T-helper 1 cell treated with Interleukin-12 subunit alpha and Interleukin-12 subunit beta and Interleukin-4 antibody, amounts not matched to agents 30 μg/mL and 1 μg/mL, for 36 hours (primary cell): ENCODE measurements around the gene CWC25.

ENCODE experiments used
- H3K27ac Mint-ChIP-seq: one replicate; pipeline ENCODE4 v1.8.0; 2021; ENCODE audit warnings: mild to moderate bottlenecking, mixed read lengths
- H3K27me3 Mint-ChIP-seq: one replicate; pipeline ENCODE4 v1.8.0; 2021; ENCODE audit warnings: low read depth, mixed read lengths
- H3K36me3 Mint-ChIP-seq: one replicate; pipeline ENCODE4 v1.8.0; 2021; ENCODE audit warnings: low read depth, mixed read lengths
- H3K4me1 Mint-ChIP-seq: one replicate; pipeline ENCODE4 v1.8.0; 2021; ENCODE audit warnings: low read depth, mixed read lengths
- H3K4me3 Mint-ChIP-seq: one replicate; pipeline ENCODE4 v1.8.0; 2021; ENCODE audit warnings: mild to moderate bottlenecking, moderate library complexity, mixed read lengths
- H3K9me3 Mint-ChIP-seq: one replicate; pipeline ENCODE4 v1.8.0; 2021; ENCODE audit warnings: mixed read lengths

CWC25 gene

DNA sequence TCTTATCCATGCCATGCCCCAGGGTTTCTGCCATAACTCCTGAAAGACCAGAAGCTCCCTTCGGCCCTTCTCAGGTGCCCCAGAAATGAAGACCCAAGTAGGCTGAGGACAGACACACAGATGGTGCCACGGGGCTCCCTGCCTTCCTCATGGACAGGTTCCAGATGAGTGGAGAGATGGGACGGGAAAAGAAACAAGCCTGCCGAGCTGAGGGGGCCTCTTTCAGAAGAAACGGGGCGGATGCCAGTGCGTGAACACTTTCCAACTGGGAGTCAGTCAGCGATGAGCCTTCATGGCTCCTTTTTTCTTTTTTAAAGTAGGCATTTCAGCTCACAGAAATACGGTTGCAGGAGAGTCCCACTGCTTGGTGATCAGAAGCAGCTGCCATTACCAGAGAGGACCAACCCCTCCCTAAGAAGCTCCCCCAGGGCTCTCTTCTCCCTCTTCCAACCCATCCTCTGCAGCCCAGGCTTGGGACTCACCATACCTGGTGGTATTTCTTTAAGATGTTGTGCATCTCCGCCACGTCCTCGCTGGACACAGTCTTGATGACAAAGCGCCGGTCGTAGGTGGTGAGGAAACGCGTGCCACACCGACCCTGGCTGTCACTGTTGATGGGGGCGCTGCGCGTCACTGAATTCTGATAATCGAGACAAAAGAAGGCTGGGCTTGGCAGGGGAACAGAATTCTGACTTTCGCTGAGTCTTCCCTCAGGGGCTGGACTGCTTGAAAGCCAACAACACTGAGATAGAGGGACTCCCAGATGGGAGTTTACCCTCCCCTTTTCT lies 45.0 kb downstream of the CWC25 start:
- H3K9me3 Mint-ChIP-seq: no peaks in the 10 kb centered on the region
- no peak overlapping the region for H3K4me3 Mint-ChIP-seq
- no peaks in the 10 kb centered on the region for H3K4me1 Mint-ChIP-seq
- H3K27ac Mint-ChIP-seq: no peak overlapping the region
- H3K27me3 Mint-ChIP-seq: no peaks in the 10 kb centered on the region
- peaks cover 14% of the 10 kb centered on the region for H3K36me3 Mint-ChIP-seq

GRCh38 chr17:38777641-38778250 lies 47.4 kb downstream of the CWC25 start:
- H3K4me1 Mint-ChIP-seq: no peaks in the 10 kb centered on the region
- H3K36me3 Mint-ChIP-seq: peaks cover 23% of the 10 kb centered on the region
- H3K27me3 Mint-ChIP-seq: no peaks in the 10 kb centered on the region
- H3K9me3 Mint-ChIP-seq: no peaks in the 10 kb centered on the region
- H3K4me3 Mint-ChIP-seq: no peak overlapping the region
- no peak overlapping the region for H3K27ac Mint-ChIP-seq

DNA sequence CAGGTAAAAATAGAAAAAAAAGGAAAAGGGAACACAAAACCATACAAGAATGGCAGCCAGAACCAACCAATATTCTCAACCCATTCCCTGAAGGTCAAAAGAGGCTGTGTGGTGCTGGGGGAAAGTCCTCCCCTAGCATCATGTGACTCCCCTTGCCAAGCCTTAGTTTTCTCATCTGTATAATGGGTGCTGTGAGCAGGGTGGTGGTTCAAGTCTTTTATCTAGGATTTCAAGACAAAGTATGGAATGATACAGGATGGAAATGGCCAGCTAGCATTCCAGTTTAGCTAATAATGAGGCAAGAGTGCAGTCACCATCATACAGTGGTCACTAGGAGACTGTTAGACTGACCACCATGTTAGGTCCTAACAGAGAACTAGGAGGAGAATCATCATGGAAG lies 51.9 kb downstream of the CWC25 start:
- Mint-ChIP-seq H3K27me3 (no peaks in the 10 kb centered on the region), H3K4me3 (no peak overlapping the region), H3K4me1 (no peaks in the 10 kb centered on the region), H3K36me3 (peaks cover 31% of the 10 kb centered on the region), H3K27ac (no peak overlapping the region), H3K9me3 (no peaks in the 10 kb centered on the region)

GRCh38 chr17:38768417-38768816 lies 56.7 kb downstream of the CWC25 start:
- Mint-ChIP-seq H3K4me3 (no peak overlapping the region), H3K9me3 (no peaks in the 10 kb centered on the region), H3K27ac (no peak overlapping the region), H3K4me1 (no peaks in the 10 kb centered on the region), H3K36me3 (peaks cover 52% of the 10 kb centered on the region), H3K27me3 (no peaks in the 10 kb centered on the region)

- no peaks in the 10 kb centered on the region for H3K9me3 Mint-ChIP-seq
- H3K36me3 Mint-ChIP-seq: peaks cover 52% of the 10 kb centered on the region
- no peaks in the 10 kb centered on the region for H3K27me3 Mint-ChIP-seq
- no peak overlapping the region for H3K4me3 Mint-ChIP-seq
- peaks cover 6% of the 10 kb centered on the region for H3K4me1 Mint-ChIP-seq
- no peak overlapping the region for H3K27ac Mint-ChIP-seq
These were observed 58.8 kb downstream of the CWC25 start for GRCh38 chr17:38766341-38766740.

DNA sequence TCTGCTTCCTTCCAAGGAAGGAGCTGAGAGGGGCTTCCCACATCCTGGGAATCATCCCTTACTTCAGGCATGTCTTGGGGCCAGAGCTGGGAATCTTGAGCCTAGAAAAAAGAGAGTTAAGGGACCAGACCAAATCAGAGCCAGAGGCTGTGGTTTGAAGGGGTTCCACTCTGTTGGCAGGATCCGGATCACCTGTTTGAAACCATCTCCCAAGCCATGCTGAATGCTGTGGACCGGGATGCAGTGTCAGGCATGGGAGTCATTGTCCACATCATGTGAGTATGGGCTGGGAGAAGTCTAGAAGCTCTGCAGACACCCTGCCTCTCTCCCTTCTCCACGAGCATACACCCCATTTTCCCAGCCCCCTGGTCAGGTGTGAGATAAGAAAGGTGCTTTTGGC lies 62.9 kb downstream of the CWC25 start:
- Mint-ChIP-seq H3K36me3 (peaks cover 53% of the 10 kb centered on the region), H3K4me1 (peaks cover 10% of the 10 kb centered on the region), H3K4me3 (no peak overlapping the region), H3K9me3 (no peaks in the 10 kb centered on the region), H3K27me3 (no peaks in the 10 kb centered on the region), H3K27ac (no peak overlapping the region)

DNA sequence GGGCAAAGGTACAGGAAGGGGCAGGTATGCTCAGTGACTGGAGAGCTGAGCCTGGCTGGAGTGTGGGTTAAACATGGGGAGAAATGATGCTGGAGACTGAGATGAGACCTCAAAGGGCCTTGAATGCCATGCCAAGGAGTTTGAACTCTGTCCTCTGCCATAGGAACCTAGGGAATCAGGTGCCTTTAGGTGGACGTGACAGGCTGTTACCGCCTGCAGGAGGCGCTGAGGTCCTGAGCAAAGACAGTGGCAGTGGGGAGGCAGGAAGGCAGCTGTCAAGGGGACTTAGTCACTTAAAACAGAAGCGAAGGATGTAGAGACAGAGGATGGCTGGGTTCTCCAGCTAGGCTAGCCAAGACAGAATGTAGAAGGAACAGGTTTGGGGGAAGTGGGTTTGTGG lies 63.5 kb downstream of the CWC25 start:
- H3K4me1 Mint-ChIP-seq: peaks cover 10% of the 10 kb centered on the region
- no peaks in the 10 kb centered on the region for H3K27me3 Mint-ChIP-seq
- peaks cover 47% of the 10 kb centered on the region for H3K36me3 Mint-ChIP-seq
- peak overlapping the region; percentile 74 for H3K27ac Mint-ChIP-seq
- H3K4me3 Mint-ChIP-seq: peak overlapping the region; percentile 18
- H3K9me3 Mint-ChIP-seq: no peaks in the 10 kb centered on the region

DNA sequence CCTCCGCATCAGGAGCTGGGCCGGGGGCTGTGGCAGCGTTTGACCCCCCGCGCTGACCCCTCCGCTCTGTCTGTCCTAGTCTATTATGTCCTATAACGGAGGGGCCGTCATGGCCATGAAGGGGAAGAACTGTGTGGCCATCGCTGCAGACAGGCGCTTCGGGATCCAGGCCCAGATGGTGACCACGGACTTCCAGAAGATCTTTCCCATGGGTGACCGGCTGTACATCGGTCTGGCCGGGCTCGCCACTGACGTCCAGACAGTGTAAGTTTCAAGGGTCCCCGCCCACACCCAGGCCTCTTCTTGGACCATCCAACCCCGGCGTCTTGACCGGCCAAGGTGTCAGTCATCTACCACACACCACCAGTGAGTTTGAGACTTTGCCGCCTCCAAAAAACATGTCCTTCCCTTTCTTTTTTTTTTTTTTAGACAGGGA lies 72.0 kb downstream of the CWC25 start:
- Mint-ChIP-seq H3K9me3 (no peaks in the 10 kb centered on the region), H3K4me1 (peaks cover 29% of the 10 kb centered on the region), H3K4me3 (peak overlapping the region; percentile 99), H3K36me3 (peaks cover 19% of the 10 kb centered on the region), H3K27ac (peak overlapping the region; percentile 94), H3K27me3 (peaks cover 23% of the 10 kb centered on the region)

DNA sequence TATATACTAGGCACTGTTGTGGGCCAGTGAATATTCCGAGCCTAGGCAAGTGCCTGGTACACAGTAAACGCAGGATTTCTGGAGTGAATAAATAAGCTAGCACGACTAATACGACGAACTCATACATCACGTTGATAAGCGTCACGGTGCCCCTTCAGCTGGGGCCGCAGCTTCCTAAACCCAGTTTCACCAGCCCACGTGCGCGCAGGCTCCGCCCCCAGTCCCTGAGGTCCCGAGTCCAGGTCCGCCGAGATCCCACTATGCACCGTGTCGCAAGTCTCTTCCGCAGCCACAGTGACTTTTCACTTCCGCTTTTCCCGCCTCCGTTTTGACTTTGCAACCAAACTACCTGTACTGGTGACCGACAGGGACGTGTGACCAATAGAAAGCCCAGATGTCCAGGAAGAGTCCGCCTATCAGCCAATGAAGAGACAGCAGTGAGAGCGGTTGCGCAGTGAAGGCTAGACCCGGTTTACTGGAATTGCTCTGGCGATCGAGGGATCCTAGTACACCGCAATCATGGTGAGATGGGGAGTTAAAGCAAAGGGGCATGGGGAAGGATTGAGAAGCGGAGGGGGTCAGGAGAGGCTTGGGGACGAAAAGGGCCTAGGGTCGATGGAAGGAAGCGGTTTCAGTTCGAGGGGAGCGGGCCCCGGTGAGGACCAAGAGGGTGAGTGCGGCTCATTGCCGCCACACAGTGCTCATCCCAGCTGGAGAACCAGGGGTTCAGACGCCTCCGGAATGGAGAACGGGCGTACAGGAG lies 72.6 kb downstream of the CWC25 start, which contains the start of gene PSMB3:
TSS of gene PSMB3 (plus strand) at position 434 of the 763 bp plus-strand sequence. CDS start at position 520, 86 bp downstream.
- H3K9me3 Mint-ChIP-seq: no peaks in the 10 kb centered on the region
- H3K4me1 Mint-ChIP-seq: peaks cover 29% of the 10 kb centered on the region
- H3K27me3 Mint-ChIP-seq: peaks cover 27% of the 10 kb centered on the region
- peak within 1 kb of the TSS; percentile 99 for H3K4me3 Mint-ChIP-seq
- H3K36me3 Mint-ChIP-seq: peaks cover 19% of the 10 kb centered on the region
- peak within 1 kb of the TSS; percentile 94 for H3K27ac Mint-ChIP-seq

DNA sequence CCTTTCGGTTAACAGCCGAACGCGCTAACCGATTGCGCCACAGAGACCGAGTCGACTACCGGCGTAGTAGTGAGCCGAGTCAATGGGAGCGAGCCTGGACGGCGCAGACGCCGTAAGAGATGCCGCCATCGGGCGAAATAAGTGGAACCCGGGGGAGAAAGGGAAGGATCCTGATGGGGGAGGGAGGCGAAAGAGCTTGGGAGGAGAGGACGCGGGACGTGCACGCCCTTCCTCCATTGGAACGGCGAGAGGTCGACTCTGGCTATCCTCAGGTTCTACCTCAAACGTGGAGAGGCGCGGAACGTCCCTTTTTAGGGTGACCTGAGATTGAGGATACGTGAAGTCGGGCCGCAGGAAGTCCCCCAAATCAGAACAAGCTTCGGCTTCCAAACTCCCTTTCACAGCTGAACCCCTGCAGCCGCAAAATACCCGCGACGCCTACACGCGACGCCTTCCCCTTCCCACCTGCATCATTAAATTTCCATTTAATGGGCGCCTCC lies 73.3 kb downstream of the CWC25 start:
- peaks cover 28% of the 10 kb centered on the region for H3K27me3 Mint-ChIP-seq
- peaks cover 19% of the 10 kb centered on the region for H3K36me3 Mint-ChIP-seq
- peaks cover 29% of the 10 kb centered on the region for H3K4me1 Mint-ChIP-seq

DNA sequence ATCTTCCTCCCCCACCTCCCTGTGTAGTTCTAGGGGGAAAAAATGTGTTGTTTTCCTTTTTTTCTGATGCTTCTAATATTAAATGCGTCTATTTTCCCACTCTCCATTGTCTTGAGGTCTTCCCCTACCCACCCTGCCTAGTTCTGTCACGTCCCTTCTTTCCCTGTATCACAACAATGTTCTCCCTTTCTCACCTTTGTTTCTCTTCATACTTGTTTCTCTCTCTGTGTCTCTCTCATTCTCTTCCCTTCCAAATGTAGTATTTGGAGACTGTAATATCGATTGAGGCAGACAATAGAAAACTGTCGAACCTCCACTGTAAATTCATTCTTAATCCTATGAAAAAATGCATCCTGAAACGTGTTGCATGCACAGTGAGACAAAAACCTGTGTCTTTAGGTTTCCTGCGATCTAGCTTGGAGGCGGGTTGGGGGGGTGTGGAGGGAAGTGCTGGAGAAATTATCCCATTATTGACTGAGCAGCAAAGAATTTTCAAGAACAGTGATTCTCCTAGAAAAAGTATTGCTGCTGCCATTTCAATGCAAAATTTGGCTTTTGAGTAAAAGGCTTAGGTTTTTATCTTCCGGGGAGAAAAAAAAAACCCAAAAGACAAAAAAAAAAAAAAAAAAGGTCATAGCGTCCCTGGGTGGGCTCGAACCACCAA lies 73.8 kb downstream of the CWC25 start:
- H3K4me1 Mint-ChIP-seq: peaks cover 32% of the 10 kb centered on the region
- H3K27me3 Mint-ChIP-seq: peaks cover 34% of the 10 kb centered on the region
- H3K4me3 Mint-ChIP-seq: peak overlapping the region; percentile 99
- no peaks in the 10 kb centered on the region for H3K9me3 Mint-ChIP-seq
- peak overlapping the region; percentile 94 for H3K27ac Mint-ChIP-seq
- peaks cover 19% of the 10 kb centered on the region for H3K36me3 Mint-ChIP-seq

More for the DNA sequence above, 73.3 kb downstream of the CWC25 start:
- Mint-ChIP-seq H3K4me3 (peak overlapping the region; percentile 99), H3K27ac (peak overlapping the region; percentile 94), H3K9me3 (no peaks in the 10 kb centered on the region)
